GM19099 (cell line): ENCODE results near the gene SLC39A11.

Experiments
- POLR2A ChIP-seq: IDR thresholded peaks from 3 replicates; pipeline ENCODE4 v1.6.1; 2011; ENCODE audit warnings: low read depth; ENCODE audit not compliant: insufficient read length; ENCODE audit errors: extremely low read depth

Gene SLC39A11

DNA sequence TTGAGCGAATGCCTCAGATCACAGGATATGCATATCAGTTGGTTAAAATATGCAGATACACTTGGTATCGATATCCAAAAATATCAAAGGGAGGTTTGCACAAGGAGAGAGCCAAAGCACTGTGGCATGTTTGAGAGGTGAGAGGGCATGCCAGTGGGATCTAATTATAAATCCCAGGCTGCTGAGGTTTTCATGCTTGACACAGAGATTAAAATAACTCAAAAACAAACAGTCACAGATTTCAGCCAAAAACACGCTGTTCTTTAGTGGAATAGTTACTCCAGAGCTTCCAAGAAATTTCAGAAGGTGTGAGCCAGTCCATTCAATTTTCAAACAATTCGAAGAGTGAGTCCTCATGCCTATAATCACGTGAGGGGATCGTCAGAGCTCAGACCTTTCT, 493.8 kb downstream of the SLC39A11 start:
- TF ChIP-seq POLR2A = no peak

DNA sequence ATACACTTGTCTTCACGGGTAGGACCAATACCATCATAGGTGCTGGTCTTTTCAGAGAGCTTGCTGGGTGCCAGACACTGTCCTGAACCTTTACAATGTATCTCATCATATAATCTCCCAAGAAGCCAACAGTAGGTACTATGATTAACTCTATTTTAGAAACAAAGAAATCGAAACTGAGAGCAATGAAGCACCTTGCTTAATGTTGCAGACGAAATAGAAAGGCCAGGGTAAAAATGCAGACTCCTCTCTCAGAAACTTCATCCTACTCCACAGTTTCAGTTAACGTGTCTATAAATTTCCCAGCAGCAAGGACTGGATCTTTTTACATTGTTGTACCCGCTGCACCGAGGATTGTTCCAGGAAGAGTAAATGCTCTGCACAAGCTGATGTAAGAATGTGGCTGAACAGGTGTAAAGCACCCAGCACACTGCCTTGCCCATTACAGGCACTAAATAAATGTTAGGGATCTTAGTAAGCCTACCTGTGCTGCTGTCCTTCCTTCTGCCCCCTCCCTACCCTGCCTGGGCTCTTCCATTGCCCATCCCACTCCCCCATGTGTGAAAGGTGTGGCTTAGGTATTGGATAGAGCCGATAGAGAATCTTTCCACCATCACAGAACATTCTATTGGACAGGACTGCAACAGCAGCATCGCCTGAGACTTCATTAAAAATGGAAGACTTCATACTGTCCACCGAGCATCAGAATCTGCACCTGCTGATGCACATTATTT, 495.0 kb downstream of the SLC39A11 start:
- TF ChIP-seq POLR2A = no peak
